NCI-H1930 (cell line): ENCODE data around the gene PPP2R5C.
"Not testable (repeated sequence)": the region's sequence is repeated elsewhere in the genome, so short reads cannot be mapped to it uniquely, and the experiment has no call there.

Source experiments
- DNase-seq, 2 experiments: peaks; one replicate each; lab custom pipeline; 2025; lab: John Stamatoyannopoulos, UW

Gene PPP2R5C

DNA sequence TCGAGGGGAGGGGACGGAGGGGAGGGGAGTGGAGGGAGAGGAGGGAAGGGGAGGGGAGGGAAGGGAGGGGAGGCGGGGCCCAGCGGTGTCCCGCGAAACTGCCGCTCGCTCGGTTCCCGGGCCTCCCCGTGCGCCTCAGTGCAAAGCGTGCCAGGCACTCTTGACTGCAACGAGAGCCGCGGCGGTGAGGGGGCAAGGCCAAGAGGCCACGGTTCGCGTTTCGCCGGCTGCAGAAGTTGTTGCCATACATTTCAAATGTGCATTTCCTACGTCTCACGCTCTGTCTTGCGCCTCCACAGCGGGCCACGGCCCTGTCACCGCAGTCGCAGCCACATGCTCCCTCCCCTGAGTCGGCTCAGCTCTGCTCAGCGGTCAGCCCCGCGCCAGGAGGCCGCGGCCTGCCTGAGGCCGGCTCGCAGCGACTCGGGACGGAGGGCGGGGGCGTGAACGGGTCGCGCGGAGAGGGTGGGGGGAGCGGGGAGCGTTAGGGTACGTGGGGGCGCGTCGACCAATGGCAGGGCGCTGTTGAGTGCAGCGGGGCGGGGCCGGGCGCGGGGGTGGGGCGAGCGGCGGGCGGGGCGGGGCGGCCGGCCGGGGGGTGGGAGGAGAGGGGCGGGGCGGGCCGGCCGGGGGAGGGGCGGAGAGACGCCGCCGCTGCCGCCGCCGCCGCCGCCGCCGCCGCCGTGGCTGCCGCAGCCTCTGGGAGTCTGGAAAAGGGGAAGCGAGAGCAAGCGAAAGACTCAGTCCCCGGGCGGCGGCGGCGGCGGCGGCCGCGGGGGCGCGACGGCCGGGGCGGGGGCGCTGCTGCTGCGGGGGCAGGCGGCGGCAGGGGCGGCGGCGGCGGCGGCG is at the start of gene PPP2R5C:
Gene PPP2R5C (plus strand): TSS at position 678 of the 849 bp plus-strand sequence. CDS start 185 bp downstream, outside the sequence.
- peak; percentile 68 to 73 for DNase-seq

DNA sequence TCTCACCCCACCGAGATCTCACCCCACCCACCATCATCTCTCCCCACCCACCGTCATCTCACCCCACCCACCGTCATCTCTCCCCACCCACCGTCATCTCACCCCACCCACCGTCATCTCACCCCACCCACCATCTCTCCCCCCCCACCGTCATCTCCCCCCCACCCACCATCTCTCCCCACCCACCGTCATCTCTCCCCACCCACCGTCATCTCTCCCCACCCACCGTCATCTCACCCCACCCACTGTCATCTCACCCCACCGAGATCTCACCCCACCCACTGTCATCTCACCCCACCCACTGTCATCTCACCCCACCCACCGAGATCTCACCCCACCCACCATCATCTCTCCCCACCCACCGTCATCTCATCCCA is 49.7 kb upstream of the PPP2R5C start:
- DNase-seq = not testable (repeated sequence)

DNA sequence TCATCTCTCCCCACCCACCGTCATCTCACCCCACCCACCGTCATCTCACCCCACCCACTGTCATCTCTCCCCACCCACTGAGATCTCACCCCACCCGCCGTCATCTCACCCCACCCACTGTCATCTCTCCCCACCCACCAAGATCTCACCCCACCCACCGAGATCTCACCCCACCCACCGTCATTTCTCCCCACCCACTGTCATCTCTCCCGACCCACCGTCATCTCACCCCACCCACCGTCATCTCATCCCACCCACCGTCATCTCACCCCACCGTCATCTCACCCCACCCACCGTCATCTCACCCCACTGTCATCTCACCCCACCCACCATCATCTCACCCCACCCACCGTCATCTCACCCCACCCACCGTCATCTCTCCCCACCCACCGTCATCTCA is 49.2 kb upstream of the PPP2R5C start:
- DNase-seq = not testable (repeated sequence)

DNA sequence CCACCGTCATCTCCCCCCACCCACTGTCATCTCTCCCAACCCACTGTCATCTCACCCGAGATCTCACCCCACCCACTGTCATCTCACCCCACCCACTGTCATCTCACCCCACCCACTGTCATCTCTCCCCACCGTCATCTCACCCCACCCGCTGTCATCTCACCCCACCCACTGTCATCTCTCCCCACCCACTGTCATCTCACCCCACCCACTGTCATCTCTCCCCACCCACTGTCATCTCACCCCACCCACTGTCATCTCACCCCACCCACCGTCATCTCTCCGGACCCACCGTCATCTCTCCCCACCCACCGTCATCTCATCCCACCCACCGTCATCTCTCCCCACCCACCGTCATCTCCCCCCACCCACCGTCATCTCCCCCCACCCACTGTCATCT is 48.4 kb upstream of the PPP2R5C start:
- DNase-seq = not testable (repeated sequence)

DNA sequence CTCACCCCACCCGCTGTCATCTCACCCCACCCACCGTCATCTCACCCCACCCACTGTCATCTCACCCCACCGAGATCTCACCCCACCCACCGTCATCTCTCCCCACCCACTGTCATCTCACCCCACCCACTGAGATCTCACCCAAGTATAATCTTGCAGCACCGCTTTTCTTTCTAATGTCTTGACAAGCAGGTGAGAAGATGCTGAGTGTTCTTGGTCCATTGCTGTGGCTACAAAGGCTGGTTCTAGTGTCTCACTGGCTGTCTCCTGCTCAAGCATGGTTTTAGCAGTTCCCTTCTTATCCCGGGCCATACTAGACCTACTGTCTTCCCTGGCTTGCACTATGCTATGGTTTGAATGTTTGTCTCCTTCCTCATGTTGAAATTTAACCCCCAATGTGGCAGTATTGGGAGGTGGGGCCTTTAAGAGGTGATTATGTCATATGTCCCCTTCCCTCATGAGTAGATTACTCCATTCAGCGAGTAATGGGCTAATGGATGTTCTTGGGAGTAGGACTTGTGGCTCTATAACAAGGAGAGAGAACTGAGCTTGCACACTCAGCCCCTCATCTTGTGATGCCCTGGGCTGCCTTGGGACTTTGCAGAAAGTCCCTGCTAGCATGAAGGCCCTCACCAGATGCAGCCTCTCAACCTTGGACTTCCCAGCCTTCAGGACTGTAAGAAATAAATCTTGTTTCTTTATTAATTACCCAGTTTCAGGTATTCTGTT is 47.7 kb upstream of the PPP2R5C start:
- no peak for DNase-seq

DNA sequence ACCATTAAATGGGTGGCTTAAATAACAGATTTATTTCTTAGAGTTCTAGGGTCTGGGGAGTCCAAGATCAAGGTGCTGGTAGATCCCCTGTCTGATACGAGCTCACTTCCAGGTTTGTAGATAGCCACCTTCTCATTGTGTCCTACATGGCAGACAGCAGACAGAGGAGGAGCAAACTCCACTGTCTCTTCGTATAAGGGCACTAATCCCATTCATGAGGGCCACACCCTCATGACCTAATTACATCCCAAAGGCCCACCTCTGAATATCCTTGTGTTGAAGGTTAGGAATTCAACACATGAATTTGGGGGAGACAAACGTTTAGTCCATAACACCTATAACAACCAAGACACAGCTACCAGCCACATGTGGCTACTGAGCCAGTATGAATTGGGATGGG is 47.1 kb upstream of the PPP2R5C start:
- DNase-seq = no peak

DNA sequence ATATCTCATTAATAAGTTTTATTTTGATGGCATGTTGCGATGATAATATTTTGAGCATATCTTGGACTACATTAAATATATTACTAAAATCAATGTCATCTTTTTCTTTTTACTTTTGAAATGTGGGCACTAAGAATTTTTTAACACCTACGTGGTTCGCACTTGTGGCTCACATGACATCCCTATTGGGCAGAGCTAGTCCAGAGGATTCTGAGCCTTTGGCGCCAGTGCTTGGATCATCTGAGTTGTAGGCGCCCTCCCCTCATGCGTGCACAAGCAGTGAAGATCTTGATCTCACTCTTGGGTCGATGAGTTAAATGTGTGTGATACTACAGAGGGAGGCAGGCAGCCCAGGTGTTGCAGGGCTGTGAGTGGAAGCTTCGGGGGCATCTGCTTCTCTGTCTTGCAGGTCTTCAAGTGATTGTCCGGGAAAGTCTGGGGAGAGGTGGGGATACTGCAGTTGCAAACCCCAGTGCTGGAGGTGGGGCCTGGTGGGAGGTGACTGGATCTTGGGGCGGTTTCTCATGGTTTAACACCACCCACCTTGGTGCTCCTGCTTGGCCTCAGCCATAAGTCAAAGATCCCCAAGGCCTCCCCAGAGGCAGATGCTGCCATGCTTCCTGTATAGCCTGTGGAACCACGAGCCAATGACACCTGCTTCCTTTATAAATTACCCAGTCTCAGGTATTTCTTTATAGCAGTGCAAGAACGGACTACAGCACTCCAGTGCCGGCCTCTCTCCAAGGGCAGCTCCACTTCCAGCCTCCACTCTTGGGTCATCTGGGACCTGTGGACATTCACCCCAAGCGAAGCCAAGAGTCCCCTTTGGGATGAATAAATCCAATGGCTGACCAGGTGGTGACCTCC is 46.1 kb upstream of the PPP2R5C start:
- no peak for DNase-seq

DNA sequence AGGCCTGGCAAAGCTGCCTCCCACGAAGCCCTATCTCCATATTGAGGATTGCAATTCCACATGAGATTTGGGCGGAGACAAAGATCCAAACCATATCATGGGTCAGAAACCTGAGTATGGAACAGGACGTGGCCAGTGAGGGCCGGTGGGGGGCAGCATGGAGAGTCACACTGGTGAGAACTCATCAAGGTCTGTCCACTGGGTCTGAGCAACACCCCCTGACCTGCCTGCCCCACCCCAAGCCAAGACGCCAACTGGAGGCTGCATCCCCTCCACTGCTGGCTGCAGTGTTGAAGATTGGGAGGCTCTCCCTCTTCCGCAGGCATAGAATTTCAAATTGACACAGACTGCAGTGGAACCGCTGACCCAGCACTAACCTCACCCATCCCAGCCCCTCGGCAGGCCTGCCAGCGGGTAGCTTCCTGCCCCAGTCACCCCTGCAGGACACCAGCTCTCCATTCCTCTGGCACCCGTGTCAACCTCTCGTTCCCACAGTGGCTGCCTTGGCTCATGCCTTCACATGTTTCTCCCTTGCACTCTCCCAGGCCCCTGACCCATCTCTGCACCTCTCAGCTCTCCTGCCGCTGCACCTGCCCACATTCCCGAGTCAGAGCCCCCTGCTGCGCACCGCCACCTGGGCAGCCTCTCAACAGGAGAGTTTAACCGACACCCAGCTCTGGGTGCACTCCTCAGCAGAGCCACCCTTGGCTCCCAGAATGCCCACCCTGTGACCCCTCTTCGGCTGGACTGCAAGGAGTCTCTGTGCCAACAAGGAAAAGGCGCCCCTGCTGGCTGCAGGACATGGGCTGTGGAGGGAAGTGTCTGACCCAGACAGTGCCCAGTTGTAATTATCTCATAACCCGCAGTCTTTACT is 45.2 kb upstream of the PPP2R5C start:
- DNase-seq = no peak

DNA sequence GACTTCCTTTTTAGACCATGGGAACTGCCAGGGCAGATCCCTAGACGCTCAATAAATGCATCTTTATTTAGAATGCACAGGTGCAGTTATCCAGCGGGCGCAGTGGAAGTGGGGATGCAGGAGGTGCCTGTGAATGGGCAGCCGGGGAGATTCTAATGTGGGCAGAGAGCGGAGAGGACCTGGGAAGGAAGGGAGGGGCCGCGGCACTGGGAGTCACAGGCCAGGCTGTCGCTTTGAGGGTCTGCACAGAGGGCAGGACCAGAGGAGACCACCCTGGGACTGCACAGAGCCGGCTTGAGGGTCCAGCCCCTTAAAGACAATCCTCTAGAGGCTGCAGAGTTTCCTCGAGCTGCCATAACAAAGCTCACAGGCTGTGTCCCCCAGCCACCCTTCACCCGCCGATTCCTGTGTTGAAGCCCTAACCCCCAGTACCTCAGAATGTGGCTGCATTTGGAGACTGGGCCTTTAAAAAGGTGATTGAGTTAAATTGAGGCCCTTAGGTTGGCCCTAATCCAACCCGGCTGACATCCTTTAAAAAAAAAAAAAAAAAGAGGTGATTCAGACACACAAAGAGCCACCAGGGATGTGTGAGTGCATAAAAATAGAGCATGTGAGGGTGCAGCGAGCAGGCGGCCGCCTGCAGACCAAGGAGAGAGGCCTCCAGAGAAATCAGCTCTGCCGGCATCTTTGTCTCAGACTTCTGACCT is 44.4 kb upstream of the PPP2R5C start:
- no peak for DNase-seq

DNA sequence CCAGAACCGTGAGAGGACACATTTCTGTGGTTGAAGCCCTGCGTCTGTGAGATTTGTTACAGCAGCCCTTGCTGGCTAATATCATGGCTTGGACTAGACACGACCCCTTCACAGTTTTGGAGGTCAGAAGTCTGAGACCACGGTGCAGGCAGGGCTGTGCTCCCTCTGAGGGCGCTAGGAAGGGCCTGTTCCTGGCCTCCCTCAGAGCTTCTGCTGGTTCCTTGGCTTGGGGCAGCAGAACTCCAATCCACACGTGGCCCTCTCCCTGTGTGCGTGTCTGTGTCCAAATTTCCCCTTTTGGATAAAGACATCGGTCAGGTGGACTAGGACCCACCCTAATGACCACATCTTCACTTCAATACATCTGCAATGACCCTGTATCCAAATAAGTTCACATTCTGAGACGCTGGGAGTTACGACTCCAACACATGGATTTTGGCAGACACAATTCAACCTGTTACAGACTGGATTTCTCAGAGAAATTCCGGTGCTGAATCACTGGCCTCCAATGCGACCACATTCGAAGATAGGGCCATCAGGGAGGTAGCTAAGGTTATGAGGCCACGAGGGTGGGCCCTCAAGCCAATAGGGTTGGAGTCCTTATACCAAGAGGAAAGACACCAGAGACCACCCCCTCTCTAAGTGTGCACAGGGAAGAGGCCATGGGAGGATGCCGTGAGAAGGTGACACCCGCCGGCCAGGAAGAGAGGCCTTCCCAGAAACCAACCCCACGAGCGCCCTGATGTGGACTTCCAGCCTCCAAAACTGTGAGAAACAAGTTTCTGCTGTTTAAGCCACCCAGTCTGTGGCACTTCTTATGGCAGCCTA is 43.6 kb upstream of the PPP2R5C start:
- no peak for DNase-seq

DNA sequence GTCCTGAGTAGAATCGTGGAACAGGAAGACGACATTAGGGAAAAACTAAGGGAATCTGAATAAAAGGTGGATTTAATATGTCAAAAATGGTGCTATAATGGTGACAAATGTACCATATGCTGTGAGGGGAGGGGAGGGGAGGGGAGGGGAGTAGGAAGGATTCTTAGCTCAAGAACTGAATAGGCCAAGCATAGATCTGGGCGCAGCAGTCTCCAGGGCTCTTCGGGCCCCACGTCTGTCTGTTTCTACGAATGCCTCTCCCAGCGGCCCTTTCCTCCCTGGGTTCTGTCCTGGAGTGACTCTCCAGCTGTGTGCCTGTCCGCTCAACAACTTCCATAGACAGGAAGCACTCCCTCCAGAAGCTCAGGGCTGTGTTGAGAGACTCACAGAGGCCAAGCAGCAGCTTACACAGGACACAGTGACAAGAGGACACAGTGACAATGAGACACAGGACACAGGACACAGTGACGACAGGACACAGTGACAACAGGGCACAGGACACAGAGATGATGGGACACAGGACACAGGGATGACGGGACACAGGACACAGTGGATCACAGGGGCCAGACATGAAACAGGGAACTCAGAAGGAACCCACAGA is 42.4 kb upstream of the PPP2R5C start:
- DNase-seq = no peak

DNA sequence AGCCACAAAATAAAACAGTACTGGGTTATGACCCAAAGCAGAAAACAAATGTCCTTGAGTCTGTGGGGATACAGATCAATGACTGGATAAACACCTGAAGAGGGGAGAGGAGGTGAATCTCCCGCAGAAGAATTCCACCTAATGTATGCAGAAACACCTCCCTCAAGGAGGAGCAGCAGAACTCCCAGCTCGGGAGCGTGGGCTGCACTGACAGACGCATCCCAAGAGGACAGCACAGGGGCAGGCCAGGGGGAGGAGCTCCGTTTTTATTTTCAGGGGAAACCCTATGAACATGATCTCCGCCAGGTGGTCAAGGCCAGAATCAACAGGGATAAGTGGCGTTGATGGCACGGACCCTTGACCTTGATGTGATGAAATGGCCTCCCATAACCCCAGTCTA is 41.8 kb upstream of the PPP2R5C start:
- DNase-seq = no peak

DNA sequence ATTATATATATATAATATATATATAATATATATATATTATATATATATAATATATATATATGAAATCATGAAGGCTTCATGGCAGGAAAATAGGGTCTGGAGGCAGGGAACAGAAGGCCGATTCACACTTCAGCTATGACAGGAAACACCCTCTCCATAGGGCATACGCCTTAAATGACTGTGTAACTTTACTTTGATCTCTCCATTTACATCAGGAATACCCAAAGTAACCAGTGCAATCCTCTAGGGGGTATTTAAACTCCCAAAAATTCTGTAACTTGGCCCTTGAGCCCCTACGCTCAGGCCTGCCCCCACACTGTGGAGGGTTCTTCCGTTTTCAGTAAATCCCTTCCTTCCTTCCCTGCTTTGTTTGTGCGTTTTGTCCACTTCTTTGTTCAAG is 40.4 kb upstream of the PPP2R5C start:
- DNase-seq = no peak

DNA sequence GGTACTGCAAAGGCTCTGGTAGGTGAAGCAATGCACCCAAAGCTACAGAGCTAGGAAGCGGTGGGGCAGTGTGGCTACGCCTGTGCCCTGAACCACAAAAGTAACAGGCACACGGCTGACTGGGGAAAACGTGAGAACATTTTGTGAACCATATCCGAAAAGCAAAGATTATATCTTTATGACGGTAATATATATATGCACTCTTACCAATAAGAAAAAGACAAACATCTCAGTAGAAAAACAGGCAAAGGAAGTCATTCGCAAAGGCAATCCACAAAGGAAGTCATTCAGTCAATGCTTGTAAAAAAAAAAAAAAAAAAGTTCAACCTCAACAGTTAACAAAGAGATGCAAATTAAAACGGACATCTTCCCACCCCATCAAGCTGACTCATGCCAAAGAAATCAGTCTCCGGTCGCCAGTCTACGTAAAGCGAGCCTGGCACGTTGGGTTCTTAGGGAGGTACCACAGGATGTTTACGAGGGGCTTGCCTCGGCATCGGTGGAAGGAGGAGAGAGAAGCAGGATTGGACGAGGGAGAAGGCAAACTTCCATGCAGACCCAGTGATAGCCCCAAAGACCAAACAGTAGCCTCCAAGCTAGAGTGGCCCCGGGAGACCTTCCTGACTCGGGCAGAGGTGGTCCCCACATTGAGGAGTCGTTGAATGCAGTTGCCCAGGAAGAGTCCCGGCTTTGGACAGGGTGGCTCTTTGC is 39.4 kb upstream of the PPP2R5C start:
- DNase-seq = no peak

DNA sequence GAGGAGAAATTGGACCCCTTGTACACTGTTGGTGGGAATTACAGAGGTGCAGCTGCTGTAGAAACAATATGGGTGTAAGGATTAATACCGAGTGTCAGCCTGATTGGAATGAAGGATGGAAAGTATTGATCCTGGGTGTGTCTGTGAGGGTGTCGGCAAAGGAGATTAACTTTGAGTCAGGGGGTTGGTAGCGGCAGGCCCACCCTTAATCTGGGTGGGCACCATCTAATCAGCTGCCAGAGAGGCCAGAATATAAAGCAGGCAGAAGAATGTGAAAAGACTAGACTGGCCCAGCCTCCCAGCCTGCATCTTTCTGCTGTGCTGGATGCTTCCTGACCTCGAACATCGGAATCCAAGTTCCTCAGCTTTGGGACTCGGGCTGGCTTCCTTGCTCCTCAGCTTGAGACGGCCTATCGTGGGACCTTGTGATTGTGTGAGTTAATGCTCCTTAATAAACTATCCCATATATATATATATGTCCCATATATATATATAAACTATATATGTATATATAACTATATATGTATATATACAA is 38.4 kb upstream of the PPP2R5C start:
- DNase-seq = no peak

DNA sequence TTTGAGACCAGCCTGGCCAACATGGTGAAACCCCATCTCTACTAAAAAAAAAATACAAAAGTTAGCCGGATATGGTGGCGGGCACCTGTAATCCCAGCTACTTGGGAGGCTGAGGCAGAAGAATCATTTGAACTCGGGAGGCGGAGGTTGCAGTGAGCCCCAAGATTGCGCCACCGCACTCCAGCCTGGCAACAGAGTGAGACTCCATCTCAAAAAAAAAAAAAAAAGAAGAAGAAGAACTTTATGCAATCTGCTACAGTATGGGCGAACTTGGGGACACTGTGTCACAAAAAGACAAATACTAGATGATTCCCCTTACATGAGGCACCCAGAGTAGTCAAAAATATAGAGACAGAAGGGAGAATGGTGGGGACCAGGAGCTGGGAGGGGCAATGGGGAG is 35.9 kb upstream of the PPP2R5C start:
- DNase-seq = not testable (repeated sequence)

DNA sequence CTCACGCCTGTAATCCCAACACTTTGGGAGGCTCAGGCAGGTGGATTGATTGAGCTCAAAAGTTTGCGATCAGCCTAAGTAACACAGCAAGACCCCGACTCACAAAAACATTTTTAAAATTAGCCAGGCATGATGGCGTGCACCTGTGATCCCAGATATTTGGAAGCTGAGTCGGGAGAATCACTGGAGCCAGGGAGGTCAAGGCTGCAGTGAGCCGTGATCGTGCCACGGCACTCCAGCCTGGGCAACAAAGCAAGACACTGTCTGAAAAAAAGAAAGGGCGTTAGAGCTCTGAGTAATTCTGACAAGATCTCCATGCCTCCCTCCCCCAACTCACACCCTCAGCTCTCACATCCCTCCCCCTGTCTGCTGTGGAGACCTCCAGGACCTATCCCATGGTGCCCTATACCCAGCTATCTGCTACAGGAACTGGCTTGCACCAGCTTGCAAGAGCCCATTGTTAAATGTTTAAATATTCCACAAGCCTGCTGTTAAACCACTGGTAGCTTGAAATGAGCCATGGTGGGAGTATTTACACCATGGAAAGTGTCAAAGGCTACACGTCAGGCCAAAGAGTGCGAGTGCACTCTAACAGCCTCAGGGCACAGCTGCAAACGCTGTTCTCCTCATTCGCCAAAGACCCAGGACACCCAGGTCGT is 35.1 kb upstream of the PPP2R5C start:
- DNase-seq = no peak

DNA sequence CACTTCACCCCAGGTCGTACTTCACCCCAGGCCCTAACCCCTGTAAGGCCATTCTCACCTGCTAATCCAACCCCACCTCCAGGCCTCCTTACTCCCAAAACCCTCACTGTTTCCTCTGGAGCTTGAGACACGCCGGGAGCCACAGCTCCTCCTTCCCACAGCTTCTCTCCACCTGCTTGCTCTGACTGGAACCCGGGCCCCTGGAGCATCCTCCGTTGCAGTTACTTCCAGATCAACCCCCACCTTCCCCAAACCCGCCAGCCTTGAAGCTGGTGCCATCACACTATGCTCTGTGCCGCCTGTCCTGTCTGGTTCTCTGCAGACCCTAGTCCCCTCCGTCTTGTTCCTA is 34.6 kb upstream of the PPP2R5C start:
- DNase-seq = no peak
